Measurements from ENCODE around the gene CHD6.

GRCh38 chr20:41357424-41358163 lies 260.6 kb downstream of the CHD6 start:
- TF ChIP-seq EZH2 (IDR thresholded peaks at IDR 0.05; ENCODE audit: low read depth) (no peak), CTCF (conservative IDR thresholded peaks at IDR 0.05) (no peak)

Measured in PC-9 (cell line).